Activated CD8-positive, alpha-beta memory T cell treated with anti-CD3 and anti-CD28 coated beads, Interleukin-2, amount 10 ng/mL, durations not matched to agents 7 days and 5 days (primary cell): Measurements from ENCODE around the gene RNF217. TPM values are rescaled to one million over a fixed set of nuclear protein-coding genes. Genes with fewer than 3 reads are reported as not detected.

ENCODE experiments used
- ATAC-seq: fragments of 150-1000 bp; cut with Tn5 transposase; one replicate; pipeline ENCODE4 v1.10.0; 2021; ENCODE audit warnings: moderate library complexity
- CTCF ChIA-PET: fragments of 350-600 bp; sonication (Branson Sonifier 250); formaldehyde crosslinking; loops from one replicate; lab custom pipeline; 2021; ENCODE audit warnings: antibody characterized with exemption; lab: Charles Lee
- DNase-seq: peaks from one replicate; pipeline ENCODE4 v3.0.0-alpha.2; 2020
- H3K27ac Mint-ChIP-seq: one replicate; pipeline ENCODE4 v1.8.0; 2021; ENCODE audit warnings: mild to moderate bottlenecking, mixed read lengths
- H3K27me3 Mint-ChIP-seq: one replicate; pipeline ENCODE4 v1.8.0; 2021; ENCODE audit warnings: mixed read lengths
- H3K36me3 Mint-ChIP-seq: one replicate; pipeline ENCODE4 v1.8.0; 2021; ENCODE audit warnings: mild to moderate bottlenecking, mixed read lengths
- H3K4me1 Mint-ChIP-seq: one replicate; pipeline ENCODE4 v1.8.0; 2021; ENCODE audit warnings: mixed read lengths
- H3K4me3 Mint-ChIP-seq: one replicate; pipeline ENCODE4 v1.8.0; 2021; ENCODE audit warnings: mild to moderate bottlenecking, moderate library complexity, mixed read lengths
- H3K9me3 Mint-ChIP-seq: one replicate; pipeline ENCODE4 v1.8.0; 2022; ENCODE audit warnings: low read depth, mixed read lengths
- total RNA-seq, 2 experiments: library from RNA; stranded (reverse); gene quantifications; one replicate each; pipeline ENCODE4 v1.2.3, GENCODE V29; 2021

RNF217 gene
- total RNA-seq, 2 experiments from 2014 or later = 0.70 TPM; not detected in 1

GRCh38 chr6:124967444-124967843 lies 5.2 kb downstream of the RNF217 start:
- CTCF ChIA-PET = no interaction called here
- ATAC-seq = no peak

GRCh38 chr6:124968401-124968800 lies 6.2 kb downstream of the RNF217 start:
- CTCF ChIA-PET = no interaction called here
- DNase-seq = no peak
- H3K9me3 Mint-ChIP-seq = no peaks in the 10 kb centered on the region
- no peak overlapping the region for H3K27ac Mint-ChIP-seq
- H3K4me1 Mint-ChIP-seq = peaks cover 2% of the 10 kb centered on the region
- H3K36me3 Mint-ChIP-seq = peaks cover under 1% of the 10 kb centered on the region
- no peak overlapping the region for H3K4me3 Mint-ChIP-seq
- H3K27me3 Mint-ChIP-seq = peaks cover 21% of the 10 kb centered on the region
- ATAC-seq = no peak

More at GRCh38 chr6:124967444-124967843, 5.2 kb downstream of the RNF217 start:
- DNase-seq = no peak
- no peaks in the 10 kb centered on the region for H3K9me3 Mint-ChIP-seq
- peaks cover 27% of the 10 kb centered on the region for H3K27me3 Mint-ChIP-seq
- no peak overlapping the region for H3K27ac Mint-ChIP-seq
- H3K36me3 Mint-ChIP-seq = peaks cover 2% of the 10 kb centered on the region
- peaks cover 7% of the 10 kb centered on the region for H3K4me1 Mint-ChIP-seq
- no peak overlapping the region for H3K4me3 Mint-ChIP-seq

DNA sequence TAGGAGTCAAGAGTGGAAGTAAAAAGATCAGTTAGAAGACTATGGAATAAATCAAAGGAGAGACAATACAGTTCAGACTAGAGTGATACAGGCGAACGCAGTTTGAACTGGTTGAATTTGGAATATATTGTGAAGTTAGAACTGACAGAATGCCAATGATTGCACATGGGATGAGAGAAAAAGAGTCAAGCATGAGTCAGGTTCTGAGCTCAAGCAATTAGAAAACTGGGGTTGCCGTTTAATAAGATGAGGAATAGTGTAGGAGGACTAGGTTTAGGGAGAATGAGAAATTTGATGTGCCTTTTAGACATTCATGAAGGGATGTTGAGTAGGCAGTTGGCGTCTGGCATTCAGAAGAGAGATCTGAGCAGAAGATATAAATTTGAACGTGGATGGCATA lies 8.0 kb downstream of the RNF217 start:
- no peak for DNase-seq
- CTCF ChIA-PET = no interaction called here
- Mint-ChIP-seq H3K4me3 (no peak overlapping the region), H3K36me3 (no peaks in the 10 kb centered on the region), H3K4me1 (no peaks in the 10 kb centered on the region), H3K27me3 (peaks cover 3% of the 10 kb centered on the region), H3K9me3 (no peaks in the 10 kb centered on the region), H3K27ac (no peak overlapping the region)
- ATAC-seq = no peak

DNA sequence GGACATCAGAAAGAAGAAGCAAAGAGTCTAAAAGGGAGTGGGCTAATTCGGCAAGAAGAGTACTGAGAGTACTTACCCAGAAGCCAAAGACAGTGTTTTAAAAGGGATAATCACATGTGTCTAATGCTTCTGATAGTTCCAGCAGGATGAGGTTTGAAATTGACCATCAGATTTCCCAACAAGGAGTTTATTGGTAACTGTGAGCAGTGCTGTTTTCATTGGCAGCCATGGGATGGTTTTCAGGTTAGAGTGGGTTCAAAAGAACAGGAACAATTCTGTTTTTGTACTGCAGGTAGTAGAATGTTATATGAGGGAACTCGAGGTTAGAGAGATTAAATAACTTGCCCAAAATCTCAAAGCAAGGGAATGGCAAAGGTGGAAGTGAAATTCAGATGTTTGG lies 8.5 kb downstream of the RNF217 start:
- H3K27me3 Mint-ChIP-seq = peaks cover under 1% of the 10 kb centered on the region
- no peak for DNase-seq
- no peak for ATAC-seq
- H3K4me3 Mint-ChIP-seq = no peak overlapping the region
- no peaks in the 10 kb centered on the region for H3K9me3 Mint-ChIP-seq
- CTCF ChIA-PET = no interaction called here
- no peaks in the 10 kb centered on the region for H3K36me3 Mint-ChIP-seq
- H3K27ac Mint-ChIP-seq = no peak overlapping the region
- H3K4me1 Mint-ChIP-seq = no peaks in the 10 kb centered on the region

GRCh38 chr6:124973780-124974179 lies 11.5 kb downstream of the RNF217 start:
- Mint-ChIP-seq H3K27ac (no peak overlapping the region), H3K36me3 (no peaks in the 10 kb centered on the region), H3K4me1 (no peaks in the 10 kb centered on the region), H3K27me3 (no peaks in the 10 kb centered on the region), H3K4me3 (no peak overlapping the region), H3K9me3 (no peaks in the 10 kb centered on the region)
- no peak for DNase-seq
- no peak for ATAC-seq
- CTCF ChIA-PET = no interaction called here

DNA sequence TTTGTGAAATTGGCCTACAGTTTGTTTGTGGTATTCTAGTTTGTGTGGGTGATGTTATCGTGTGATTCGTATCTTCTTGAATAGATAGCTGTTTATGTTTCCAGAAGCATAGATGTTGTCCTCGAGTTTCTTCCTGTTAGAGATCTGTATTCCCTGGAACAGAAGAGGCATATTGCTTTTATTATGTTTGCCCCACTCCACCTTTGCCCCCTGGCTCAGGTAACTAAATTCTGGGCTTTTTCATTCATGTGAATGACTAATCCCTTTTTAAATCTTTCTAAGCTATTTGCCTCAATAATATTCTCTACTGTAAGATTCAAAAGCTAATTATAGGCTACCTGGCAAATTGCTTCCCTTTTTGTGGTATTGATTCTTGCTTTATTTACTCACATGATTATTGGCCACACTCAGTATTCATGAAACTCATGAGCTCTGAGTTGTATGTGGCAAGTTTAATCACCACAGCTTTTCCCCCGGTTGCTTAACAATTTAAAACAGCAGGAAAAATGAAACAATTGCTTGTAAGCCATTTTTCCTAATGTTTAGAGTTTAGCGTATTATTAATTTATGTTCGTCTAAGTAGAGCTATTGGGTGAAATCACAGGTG lies 12.6 kb downstream of the RNF217 start:
- Mint-ChIP-seq H3K4me1 (no peaks in the 10 kb centered on the region), H3K27me3 (no peaks in the 10 kb centered on the region), H3K27ac (no peak overlapping the region), H3K9me3 (no peaks in the 10 kb centered on the region), H3K36me3 (no peaks in the 10 kb centered on the region), H3K4me3 (no peak overlapping the region)
- no peak for DNase-seq
- no peak for ATAC-seq
- CTCF ChIA-PET = no interaction called here

DNA sequence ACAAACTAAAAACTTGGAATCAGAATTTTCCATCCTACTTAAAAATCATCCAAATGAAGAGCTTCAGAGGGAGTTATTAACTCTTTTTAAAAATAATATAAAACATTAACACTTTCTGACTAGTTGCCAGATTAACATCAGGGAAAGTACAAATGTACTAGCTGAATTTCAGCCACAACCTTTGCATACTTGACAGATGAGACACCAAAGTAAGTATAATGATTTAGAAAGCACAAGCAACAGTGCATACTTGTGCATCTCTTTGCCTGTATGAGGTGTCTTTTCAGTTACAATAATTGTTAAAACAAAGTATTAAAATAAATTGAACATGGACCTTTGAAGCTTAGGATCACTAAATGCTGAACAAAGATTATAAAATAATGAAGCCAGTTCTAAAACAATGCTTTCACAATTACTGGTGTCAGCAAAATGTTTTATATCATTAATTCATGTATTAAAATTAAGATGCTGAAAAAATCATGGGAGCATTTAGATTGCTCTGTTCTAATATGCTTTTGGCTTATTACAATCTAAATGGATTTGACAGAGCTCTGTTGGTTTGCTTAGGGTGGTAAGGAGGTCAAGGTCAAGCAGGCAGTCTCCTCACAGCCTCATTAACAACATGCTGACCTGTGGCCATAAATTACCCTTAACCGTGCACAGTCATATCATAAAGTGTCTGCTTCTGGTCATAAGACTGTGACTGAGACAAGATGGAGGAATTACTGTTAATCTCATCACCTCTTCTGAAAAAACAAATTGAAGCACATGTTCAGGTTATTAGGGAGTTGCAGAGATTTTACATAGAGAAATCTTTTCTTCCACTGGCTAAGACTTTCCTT lies 15.1 kb downstream of the RNF217 start:
- no peaks in the 10 kb centered on the region for H3K27me3 Mint-ChIP-seq
- no peaks in the 10 kb centered on the region for H3K4me1 Mint-ChIP-seq
- no peak overlapping the region for H3K4me3 Mint-ChIP-seq
- H3K9me3 Mint-ChIP-seq = no peaks in the 10 kb centered on the region
- no peak for ATAC-seq
- no peaks in the 10 kb centered on the region for H3K36me3 Mint-ChIP-seq
- CTCF ChIA-PET = no interaction called here
- no peak for DNase-seq
- no peak overlapping the region for H3K27ac Mint-ChIP-seq

GRCh38 chr6:124978451-124979293 lies 16.4 kb downstream of the RNF217 start:
- no peaks in the 10 kb centered on the region for H3K36me3 Mint-ChIP-seq
- no peak overlapping the region for H3K27ac Mint-ChIP-seq
- no peaks in the 10 kb centered on the region for H3K9me3 Mint-ChIP-seq
- DNase-seq = no peak
- CTCF ChIA-PET = no interaction called here
- no peaks in the 10 kb centered on the region for H3K4me1 Mint-ChIP-seq
- no peak for ATAC-seq
- no peak overlapping the region for H3K4me3 Mint-ChIP-seq
- H3K27me3 Mint-ChIP-seq = no peaks in the 10 kb centered on the region

DNA sequence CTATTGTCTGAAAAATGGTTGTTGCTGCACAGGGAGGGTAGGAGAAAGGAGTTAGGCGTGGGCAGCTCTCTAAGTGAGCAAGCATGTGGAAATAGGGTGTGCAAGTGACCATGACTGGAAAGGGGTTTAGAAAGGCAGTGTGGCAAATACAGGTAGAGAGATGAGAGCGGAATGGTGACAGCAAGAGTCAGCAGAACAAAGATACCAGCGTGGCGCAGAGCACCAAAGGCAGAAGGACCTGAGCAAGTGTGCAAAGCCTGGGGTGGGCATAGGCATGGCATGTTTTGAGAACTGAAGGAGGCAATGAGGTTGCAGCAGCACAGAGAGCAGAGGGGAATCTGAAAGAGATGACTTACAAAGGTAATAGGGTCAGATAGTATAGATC lies 17.0 kb downstream of the RNF217 start:
- Mint-ChIP-seq H3K27ac (no peak overlapping the region), H3K4me3 (no peak overlapping the region), H3K27me3 (no peaks in the 10 kb centered on the region), H3K4me1 (no peaks in the 10 kb centered on the region), H3K9me3 (no peaks in the 10 kb centered on the region), H3K36me3 (no peaks in the 10 kb centered on the region)
- DNase-seq = no peak
- CTCF ChIA-PET = no interaction called here
- ATAC-seq = no peak

GRCh38 chr6:124982669-124983068 lies 20.4 kb downstream of the RNF217 start:
- ATAC-seq (no peak), DNase-seq (no peak)
- Mint-ChIP-seq H3K4me1 (no peaks in the 10 kb centered on the region), H3K9me3 (no peaks in the 10 kb centered on the region), H3K4me3 (no peak overlapping the region), H3K27ac (no peak overlapping the region), H3K27me3 (no peaks in the 10 kb centered on the region), H3K36me3 (no peaks in the 10 kb centered on the region)
- CTCF ChIA-PET = no interaction called here

GRCh38 chr6:124983383-124984083 lies 21.3 kb downstream of the RNF217 start:
- Mint-ChIP-seq H3K36me3 (no peaks in the 10 kb centered on the region), H3K4me1 (no peaks in the 10 kb centered on the region), H3K9me3 (no peaks in the 10 kb centered on the region), H3K27ac (no peak overlapping the region), H3K27me3 (no peaks in the 10 kb centered on the region), H3K4me3 (no peak overlapping the region)
- CTCF ChIA-PET = no interaction called here
- DNase-seq = no peak
- ATAC-seq = no peak

GRCh38 chr6:124984668-124985338 lies 22.6 kb downstream of the RNF217 start:
- Mint-ChIP-seq H3K4me1 (no peaks in the 10 kb centered on the region), H3K36me3 (no peaks in the 10 kb centered on the region), H3K4me3 (no peak overlapping the region), H3K27ac (no peak overlapping the region), H3K9me3 (no peaks in the 10 kb centered on the region), H3K27me3 (no peaks in the 10 kb centered on the region)
- CTCF ChIA-PET = no interaction called here
- DNase-seq (no peak), ATAC-seq (no peak)

DNA sequence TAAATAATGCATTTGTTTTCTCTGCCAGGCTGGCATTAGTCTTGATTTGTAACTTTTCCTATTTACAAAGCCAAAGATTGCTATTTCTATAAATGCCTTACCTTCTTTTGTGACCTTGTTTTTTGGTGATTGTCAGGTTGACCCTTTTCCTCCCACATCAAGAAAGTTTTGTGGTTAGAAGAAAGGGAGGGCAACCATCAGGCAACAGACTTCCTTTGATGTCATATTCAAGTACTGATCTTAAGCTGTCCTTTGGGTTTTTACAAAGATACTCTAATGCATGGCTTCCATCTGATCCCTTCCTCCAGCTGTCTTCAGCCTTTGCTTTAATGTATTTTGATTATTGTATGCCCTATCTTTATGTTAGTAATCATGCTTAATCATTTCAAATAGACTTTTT lies 23.9 kb downstream of the RNF217 start:
- H3K36me3 Mint-ChIP-seq = no peaks in the 10 kb centered on the region
- ATAC-seq = no peak
- CTCF ChIA-PET = no interaction called here
- DNase-seq = no peak
- no peaks in the 10 kb centered on the region for H3K9me3 Mint-ChIP-seq
- no peaks in the 10 kb centered on the region for H3K4me1 Mint-ChIP-seq
- H3K4me3 Mint-ChIP-seq = no peak overlapping the region
- no peak overlapping the region for H3K27ac Mint-ChIP-seq
- H3K27me3 Mint-ChIP-seq = no peaks in the 10 kb centered on the region
